Sigmoid colon (tissue), 7 donors: ENCODE measurements around the gene NUP85. TPM values are rescaled to one million over a fixed set of nuclear protein-coding genes. Genes with fewer than 3 reads are reported as not detected.
A peak's percentile ranks its signal among the peaks of the same experiment; 100 is the strongest.

Experiments
- DNase-seq: peaks from one replicate; pipeline ENCODE4 v3.0.0-alpha.2; 2019
- H3K27ac ChIP-seq, 4 donors: fragments of 200-600 bp; sonication (generic); one replicate each; pipeline ENCODE4 v1.5.1; 2016 to 2019; ENCODE audit warnings: mild to moderate bottlenecking in 1 of 4
- H3K27me3 ChIP-seq, 3 donors: fragments of 200-600 bp; sonication (generic); one replicate each; pipeline ENCODE4 v1.5.1; 2019; ENCODE audit warnings: mild to moderate bottlenecking in 1 of 3
- H3K36me3 ChIP-seq, 4 donors: fragments of 200-600 bp; sonication (generic); one replicate each; pipeline ENCODE4 v1.5.1; 2016 to 2019
- H3K4me1 ChIP-seq, 4 donors: fragments of 200-600 bp; sonication (generic); one replicate each; pipeline ENCODE4 v1.5.1; 2017 to 2019
- H3K4me3 ChIP-seq, 4 donors: fragments of 200-600 bp; sonication (generic); one replicate each; pipeline ENCODE4 v1.5.1; 2017 to 2019; ENCODE audit warnings: mild to moderate bottlenecking in 2 of 4, moderate library complexity in 1 of 4
- H3K9me3 ChIP-seq, 4 donors: fragments of 200-600 bp in 3 of 4; sonication (generic) in 3 of 4; one replicate each; pipeline versions ENCODE4 v1.5.1 to v1.6.1; 2013 to 2019
- EP300 ChIP-seq, 4 donors: sonication (generic); formaldehyde crosslinking; IDR thresholded peaks; one replicate each; pipeline ENCODE4 v1.6.1; 2017; ENCODE audit warnings: antibody characterized with exemption in 4 of 4
- POLR2A ChIP-seq, 2 donors: fragments of 450-650 bp; IDR thresholded peaks; one replicate each; pipeline ENCODE4 v1.6.1; 2016; ENCODE audit warnings: antibody characterized with exemption in 2 of 2, mild to moderate bottlenecking in 2 of 2, moderate library complexity in 2 of 2
- POLR2AphosphoS5 ChIP-seq, 4 donors: sonication (generic); formaldehyde crosslinking; IDR thresholded peaks; one replicate each; pipeline ENCODE4 v1.6.1; 2017; ENCODE audit warnings: antibody characterized with exemption in 4 of 4
- WGBS, 2 donors: extraction: QIAGEN DNeasy Blood & Tissue Kit; methylation state at CpG; one replicate each; pipeline ENCODE4 v1.1.7; 2013; 5-methylcytosine and 5-hydroxymethylcytosine counted together
- intact Hi-C: fragments of 100-400 bp; cut with DNase I; formaldehyde crosslinking; loops from one replicate; pipeline ENCODE4 v1.15.1; 2023
- polyA plus RNA-seq, 3 donors: library from polyadenylated mRNA; stranded (reverse); fragments of 200-250 nt; gene quantifications; one replicate each; pipeline ENCODE4 v1.2.3, GENCODE V29; 2013
- total RNA-seq, 4 donors: library from RNA; depleted of rRNA; stranded (reverse); fragments of >200 nt; gene quantifications; one replicate each; pipeline ENCODE4 v1.1.0, GENCODE V29; 2016
- TF ChIP-seq, protein P1 (sequence below), 4 experiments: fragments of 450-650 bp in 3 of 4; fragments of 200-600 bp in 1 of 4; IDR thresholded peaks; one replicate each; pipeline ENCODE4 v1.5.1; 2016 to 2019; ENCODE audit warnings: antibody characterized with exemption in 4 of 4, mild to moderate bottlenecking in 3 of 4, moderate library complexity in 2 of 4
- donor health status: healthy with polysubstance abuse.
- donor health status: Bipolar disorder and iron deficiency.
- donor health status: healthy.

The NUP85 gene
- total and polyA plus RNA-seq, 7 donors = 21.1 to 48.6 (median 31.7) TPM

DNA sequence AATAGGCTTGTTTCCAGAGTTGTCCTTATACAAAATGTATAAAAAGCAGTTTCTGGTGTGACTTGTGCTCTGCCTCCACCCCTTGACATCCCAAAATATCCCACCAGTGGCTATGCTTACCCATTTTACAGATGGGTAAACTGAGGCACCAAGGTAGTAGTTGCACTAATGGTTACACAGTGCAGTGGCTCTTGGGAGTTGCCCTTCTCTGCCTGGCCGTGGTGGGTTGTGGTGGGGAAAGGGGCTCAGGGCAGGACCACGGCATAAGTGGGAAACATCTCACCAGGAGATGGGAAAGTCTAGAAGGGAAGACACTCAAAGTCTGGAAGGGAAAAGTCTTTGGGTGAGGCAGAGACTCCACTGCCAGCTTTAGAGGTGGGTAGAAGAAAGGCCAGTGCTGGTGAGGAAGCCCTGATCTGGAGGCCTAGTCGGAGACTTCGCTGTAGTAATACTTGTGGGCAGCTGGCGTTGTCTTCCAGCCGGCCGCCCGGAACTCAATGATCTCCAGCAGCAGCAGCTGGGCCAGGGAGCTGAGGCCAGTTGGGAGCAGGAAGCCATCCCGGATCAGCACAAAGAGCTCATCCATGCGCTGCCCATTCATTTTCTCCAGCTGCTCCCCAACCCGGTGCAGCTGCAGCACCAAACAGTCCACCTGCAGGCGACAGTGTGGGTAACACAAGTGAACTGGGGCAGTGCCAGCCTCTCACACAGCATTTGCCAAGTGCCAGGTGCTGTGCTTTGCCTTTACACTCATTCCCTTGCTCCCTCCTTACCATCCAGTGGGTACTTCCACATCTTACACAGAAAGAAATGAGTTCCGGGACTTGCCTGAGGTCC, 61.1 kb downstream of the NUP85 start:
- WGBS, 2 donors = 87 to 91% methylated on average over 13 of the region's 13 CpGs

DNA sequence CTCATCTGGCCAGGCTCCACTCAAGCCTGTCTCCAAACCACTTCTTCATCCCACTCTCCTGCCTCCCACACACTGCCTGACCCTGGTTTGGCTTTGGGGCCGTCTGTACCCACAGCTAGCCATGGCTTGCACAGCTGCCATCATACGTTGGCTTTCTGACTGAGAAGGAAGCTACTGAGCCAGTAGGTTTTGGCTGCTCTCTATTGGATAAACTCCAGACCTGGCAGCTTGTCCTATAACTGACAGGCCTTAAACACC, 61.6 kb downstream of the NUP85 start:
- DNase-seq = no peak
- no peak for TF ChIP-seq POLR2AphosphoS5 (IDR thresholded peaks at IDR 0.05)
- TF ChIP-seq, protein P1, sequence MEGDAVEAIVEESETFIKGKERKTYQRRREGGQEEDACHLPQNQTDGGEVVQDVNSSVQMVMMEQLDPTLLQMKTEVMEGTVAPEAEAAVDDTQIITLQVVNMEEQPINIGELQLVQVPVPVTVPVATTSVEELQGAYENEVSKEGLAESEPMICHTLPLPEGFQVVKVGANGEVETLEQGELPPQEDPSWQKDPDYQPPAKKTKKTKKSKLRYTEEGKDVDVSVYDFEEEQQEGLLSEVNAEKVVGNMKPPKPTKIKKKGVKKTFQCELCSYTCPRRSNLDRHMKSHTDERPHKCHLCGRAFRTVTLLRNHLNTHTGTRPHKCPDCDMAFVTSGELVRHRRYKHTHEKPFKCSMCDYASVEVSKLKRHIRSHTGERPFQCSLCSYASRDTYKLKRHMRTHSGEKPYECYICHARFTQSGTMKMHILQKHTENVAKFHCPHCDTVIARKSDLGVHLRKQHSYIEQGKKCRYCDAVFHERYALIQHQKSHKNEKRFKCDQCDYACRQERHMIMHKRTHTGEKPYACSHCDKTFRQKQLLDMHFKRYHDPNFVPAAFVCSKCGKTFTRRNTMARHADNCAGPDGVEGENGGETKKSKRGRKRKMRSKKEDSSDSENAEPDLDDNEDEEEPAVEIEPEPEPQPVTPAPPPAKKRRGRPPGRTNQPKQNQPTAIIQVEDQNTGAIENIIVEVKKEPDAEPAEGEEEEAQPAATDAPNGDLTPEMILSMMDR (IDR thresholded peaks at IDR 0.05) = no peak
- no peak for TF ChIP-seq EP300 (IDR thresholded peaks at IDR 0.05)
- no peak for TF ChIP-seq POLR2A (IDR thresholded peaks at IDR 0.05)
- intact Hi-C loops = no loop called here
- Histone ChIP-seq H3K4me3 (no peak overlapping the region), H3K27me3 (no peaks in the 10 kb centered on the region), H3K4me1 (peaks cover 0 to 28% (median 22%) of the 10 kb centered on the region in 4 donors), H3K36me3 (peaks cover 14 to 43% (median 25%) of the 10 kb centered on the region in 4 donors), H3K27ac (no peak overlapping the region), H3K9me3 (no peaks in the 10 kb centered on the region)
- 69% methylated on average over 2 of the region's 2 CpGs for WGBS, 2 donors

More for the DNA sequence above, 61.1 kb downstream of the NUP85 start:
- no peaks in the 10 kb centered on the region for H3K9me3 ChIP-seq
- H3K36me3 ChIP-seq = peaks cover 14 to 43% (median 25%) of the 10 kb centered on the region in 4 donors
- intact Hi-C loops = no loop called here
- no peak overlapping the region for H3K4me3 ChIP-seq
- H3K4me1 ChIP-seq = peaks cover 0 to 23% (median 18%) of the 10 kb centered on the region in 4 donors
- no peaks in the 10 kb centered on the region for H3K27me3 ChIP-seq
- TF ChIP-seq, protein P1 (IDR thresholded peaks at IDR 0.05) = no peak
- TF ChIP-seq POLR2AphosphoS5 (IDR thresholded peaks at IDR 0.05) (no peak), POLR2A (IDR thresholded peaks at IDR 0.05) (no peak)
- H3K27ac ChIP-seq = no peak overlapping the region
- no peak for DNase-seq

DNA sequence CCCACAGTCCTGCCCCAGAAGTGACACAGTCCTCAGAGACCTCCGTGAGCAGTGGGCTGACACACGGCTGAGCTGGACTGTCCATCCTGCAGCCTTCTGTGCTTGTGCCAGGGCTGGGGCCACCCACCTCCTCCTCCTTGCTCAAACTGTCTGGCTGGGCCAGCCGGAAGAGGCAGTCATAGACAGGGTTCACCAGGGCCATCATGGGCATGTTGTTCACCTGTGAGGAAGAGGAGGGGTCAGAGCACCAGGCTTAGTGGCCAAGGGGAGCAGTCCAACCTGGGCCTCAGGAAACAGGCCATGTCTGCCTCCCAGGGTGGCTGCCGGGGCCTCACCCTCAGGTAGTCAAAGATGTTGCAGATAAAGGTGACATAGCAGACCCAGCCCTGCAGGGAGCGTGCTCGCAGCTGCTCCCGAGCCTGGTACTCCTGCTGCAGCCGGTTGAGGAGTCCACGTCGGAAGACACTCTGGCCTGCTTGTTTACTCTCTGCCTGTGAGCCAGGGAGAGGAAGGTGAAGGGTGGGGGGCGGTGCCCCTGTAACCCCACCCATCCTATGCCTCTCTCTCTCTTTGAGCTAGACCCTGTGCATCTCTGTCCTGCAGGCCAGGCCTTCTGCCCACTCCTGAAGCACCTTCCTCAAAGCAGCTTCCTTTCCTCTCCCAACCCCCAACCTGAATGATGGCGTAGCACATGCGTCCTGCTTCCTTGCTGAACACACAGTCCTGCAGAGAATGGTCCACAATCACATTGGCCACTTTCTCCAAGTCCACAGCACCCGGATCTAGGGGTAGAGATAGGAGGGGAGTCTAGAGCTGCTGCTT, 62.1 kb downstream of the NUP85 start:
- H3K4me3 ChIP-seq = no peak overlapping the region
- no peak for TF ChIP-seq POLR2A (IDR thresholded peaks at IDR 0.05)
- TF ChIP-seq EP300 (IDR thresholded peaks at IDR 0.05) = no peak
- TF ChIP-seq POLR2AphosphoS5 (IDR thresholded peaks at IDR 0.05) = no peak
- TF ChIP-seq, protein P1 (IDR thresholded peaks at IDR 0.05) = no peak
- peaks cover 14 to 43% (median 25%) of the 10 kb centered on the region in 4 donors for H3K36me3 ChIP-seq
- no peaks in the 10 kb centered on the region for H3K9me3 ChIP-seq
- no peak overlapping the region for H3K27ac ChIP-seq
- H3K27me3 ChIP-seq = no peaks in the 10 kb centered on the region
- DNase-seq = no peak
- 30 to 62% methylated on average over 14 of the region's 14 CpGs for WGBS, 2 donors
- H3K4me1 ChIP-seq = peaks cover 0 to 28% (median 22%) of the 10 kb centered on the region in 4 donors
- intact Hi-C loops = no loop called here

DNA sequence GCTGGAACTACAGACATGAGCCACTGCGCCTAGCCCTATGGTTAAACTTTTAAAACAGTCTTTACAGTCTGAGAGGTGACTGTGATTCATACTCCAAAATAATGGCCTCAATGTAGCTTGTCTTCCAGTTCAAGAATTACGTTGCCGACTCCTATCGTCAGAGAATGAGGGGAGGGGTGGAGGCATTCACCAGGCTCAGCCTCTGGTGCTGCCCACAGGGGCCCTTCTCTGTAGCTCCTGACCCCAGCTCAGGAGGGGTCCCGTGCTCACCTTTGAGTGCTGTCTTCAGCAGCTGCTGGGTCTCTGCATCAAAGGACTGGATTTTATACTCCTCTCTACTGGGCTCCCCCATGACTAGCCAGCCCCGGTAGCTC, 64.4 kb downstream of the NUP85 start:
- no peaks in the 10 kb centered on the region for H3K9me3 ChIP-seq
- peak overlapping the region; percentile 94 to 99 (median 96) for H3K27ac ChIP-seq
- WGBS, 2 donors = 14 to 27% methylated on average over 6 of the region's 6 CpGs
- H3K4me3 ChIP-seq = peak overlapping the region; percentile 79 to 93 (median 87)
- H3K36me3 ChIP-seq = peaks cover 10 to 23% (median 20%) of the 10 kb centered on the region in 4 donors
- peaks cover 0 to 32% (median 25%) of the 10 kb centered on the region in 4 donors for H3K4me1 ChIP-seq
- intact Hi-C loops = loop anchor here (2.0 to 5.0 kb wide), 3 partner anchors 19 to 247 kb away; partner anchors contain the start of genes CASKIN2, GRB2, SLC25A19 and TSEN54
- DNase-seq = no peak
- TF ChIP-seq EP300 (IDR thresholded peaks at IDR 0.05) (no peak), POLR2AphosphoS5 (IDR thresholded peaks at IDR 0.05) (no peak), POLR2A (IDR thresholded peaks at IDR 0.05) (no peak)
- TF ChIP-seq, protein P1 (IDR thresholded peaks at IDR 0.05) = no peak
- no peaks in the 10 kb centered on the region for H3K27me3 ChIP-seq
